Upper lobe of left lung (tissue), 6 donors: Measurements from ENCODE around the gene PFN3. TPM values are rescaled to one million over a fixed set of nuclear protein-coding genes. Genes with fewer than 3 reads are reported as not detected.
A peak's percentile ranks its signal among the peaks of the same experiment; 100 is the strongest.

Experiments used
- ATAC-seq, 2 donors: fragments of 200-7000 bp; cut with Tn5 transposase; one replicate each; pipeline ENCODE4 v1.9.1; 2022; ENCODE audit warnings: mild to moderate bottlenecking in 2 of 2, moderate library complexity in 2 of 2; ENCODE audit not compliant: low FRiP score in 2 of 2
- DNase-seq, 2 donors: peaks; one replicate each; pipeline ENCODE4 v3.0.0-alpha.2; 2019 to 2020
- H3K27ac ChIP-seq, 4 donors: fragments of 200-600 bp; sonication (generic); one replicate each; pipeline ENCODE4 v1.5.1; 2016 to 2019
- H3K27me3 ChIP-seq, 4 donors: fragments of 200-600 bp; sonication (generic); one replicate each; pipeline ENCODE4 v1.5.1; 2017 to 2019
- H3K36me3 ChIP-seq, 4 donors: fragments of 200-600 bp; sonication (generic); one replicate each; pipeline ENCODE4 v1.5.1; 2016 to 2019
- H3K4me1 ChIP-seq, 4 donors: fragments of 200-600 bp; sonication (generic); one replicate each; pipeline ENCODE4 v1.5.1; 2018 to 2019
- H3K4me3 ChIP-seq, 4 donors: fragments of 200-600 bp; sonication (generic); one replicate each; pipeline ENCODE4 v1.5.1; 2017 to 2019; ENCODE audit warnings: mild to moderate bottlenecking in 2 of 4, moderate library complexity in 1 of 4
- H3K9me3 ChIP-seq, 4 donors: fragments of 200-600 bp; sonication (generic); one replicate each; pipeline ENCODE4 v1.5.1; 2018 to 2019
- EP300 ChIP-seq, 4 donors: sonication (generic); formaldehyde crosslinking; IDR thresholded peaks; one replicate each; pipeline ENCODE4 v1.5.1; 2017; ENCODE audit warnings: antibody characterized with exemption in 4 of 4, control low read depth in 2 of 4
- POLR2A ChIP-seq, 4 donors: fragments of 450-650 bp; IDR thresholded peaks; one replicate each; pipeline ENCODE4 v1.5.1; 2016 to 2017; ENCODE audit warnings: antibody characterized with exemption in 4 of 4, mild to moderate bottlenecking in 2 of 4
- POLR2AphosphoS5 ChIP-seq, 2 donors: sonication (generic); formaldehyde crosslinking; IDR thresholded peaks; one replicate each; pipeline ENCODE4 v1.5.1; 2017; ENCODE audit warnings: antibody characterized with exemption in 2 of 2
- WGBS, 2 donors: methylation state at CpG; one replicate each; pipeline ENCODE4 v1.1.5; 2017 to 2018; 5-methylcytosine and 5-hydroxymethylcytosine counted together
- total RNA-seq, 6 donors: library from RNA; depleted of rRNA in 4 of 6; stranded (reverse); fragments of >200 nt in 4 of 6; gene quantifications; one replicate each; pipeline versions ENCODE4 v1.1.0 to v1.2.1, GENCODE V29; 2016 to 2021
- TF ChIP-seq, protein P1 (sequence below), 6 experiments: fragments of 450-650 bp in 4 of 6; fragments of 200-600 bp in 2 of 6; sonication (generic) in 2 of 6; IDR thresholded peaks; one replicate each; pipeline ENCODE4 v1.5.1; 2016 to 2019; ENCODE audit warnings: antibody characterized with exemption in 6 of 6
- donor health status: DM: no; HTN: no; CAD: no; lungs with moderate emphysema.
- donor health status: DM: no; HTN: yes; CAD: no; lungs with severe emphysema.

The PFN3 gene
- total RNA-seq, 6 donors from 2014 or later, result not detected

DNA sequence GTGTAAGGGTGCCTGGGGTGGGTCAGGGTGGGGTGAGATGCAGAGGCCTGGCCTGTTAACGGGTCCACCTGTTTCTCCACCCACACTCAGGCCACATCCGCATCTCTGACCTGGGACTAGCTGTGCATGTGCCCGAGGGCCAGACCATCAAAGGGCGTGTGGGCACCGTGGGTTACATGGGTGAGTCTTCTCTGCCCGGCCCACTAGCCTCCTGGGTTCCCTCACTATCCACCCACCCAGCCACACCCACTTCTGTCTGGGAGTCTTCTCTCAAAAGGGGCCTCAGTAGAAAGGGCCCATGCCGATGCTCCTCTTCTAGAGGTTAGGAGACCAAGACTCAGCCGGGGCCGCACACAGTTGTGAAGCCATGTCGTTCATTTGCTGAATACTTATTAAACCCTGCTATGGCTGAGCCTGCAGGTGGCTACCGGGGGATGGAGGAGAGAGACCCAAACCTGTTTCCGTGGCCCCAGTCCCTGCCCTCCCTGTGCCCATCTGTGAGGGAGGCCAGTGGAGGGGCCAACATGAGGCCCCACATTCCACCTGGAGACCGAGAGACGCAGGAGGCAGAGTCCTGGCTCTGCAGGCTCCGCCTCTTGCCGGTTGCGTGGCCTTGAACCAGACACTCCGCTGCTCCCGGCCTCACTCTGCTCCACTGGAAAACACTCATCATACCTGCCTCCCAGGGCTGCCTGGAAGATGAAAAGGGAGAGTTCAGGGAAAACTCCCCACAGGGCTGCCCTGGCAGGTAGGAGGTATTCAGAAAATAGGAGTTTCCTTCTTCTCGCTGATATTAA lies 34.7 kb upstream of the PFN3 start:
- H3K36me3 ChIP-seq, result peaks cover 25 to 97% (median 79%) of the 10 kb centered on the region in 4 donors
- no peak overlapping the region for H3K27ac ChIP-seq
- ATAC-seq, result no peak
- WGBS, 2 donors, result 93 to 100% methylated on average over 12 to 20 of the region's 20 CpGs
- no peak for DNase-seq
- TF ChIP-seq, protein P1, sequence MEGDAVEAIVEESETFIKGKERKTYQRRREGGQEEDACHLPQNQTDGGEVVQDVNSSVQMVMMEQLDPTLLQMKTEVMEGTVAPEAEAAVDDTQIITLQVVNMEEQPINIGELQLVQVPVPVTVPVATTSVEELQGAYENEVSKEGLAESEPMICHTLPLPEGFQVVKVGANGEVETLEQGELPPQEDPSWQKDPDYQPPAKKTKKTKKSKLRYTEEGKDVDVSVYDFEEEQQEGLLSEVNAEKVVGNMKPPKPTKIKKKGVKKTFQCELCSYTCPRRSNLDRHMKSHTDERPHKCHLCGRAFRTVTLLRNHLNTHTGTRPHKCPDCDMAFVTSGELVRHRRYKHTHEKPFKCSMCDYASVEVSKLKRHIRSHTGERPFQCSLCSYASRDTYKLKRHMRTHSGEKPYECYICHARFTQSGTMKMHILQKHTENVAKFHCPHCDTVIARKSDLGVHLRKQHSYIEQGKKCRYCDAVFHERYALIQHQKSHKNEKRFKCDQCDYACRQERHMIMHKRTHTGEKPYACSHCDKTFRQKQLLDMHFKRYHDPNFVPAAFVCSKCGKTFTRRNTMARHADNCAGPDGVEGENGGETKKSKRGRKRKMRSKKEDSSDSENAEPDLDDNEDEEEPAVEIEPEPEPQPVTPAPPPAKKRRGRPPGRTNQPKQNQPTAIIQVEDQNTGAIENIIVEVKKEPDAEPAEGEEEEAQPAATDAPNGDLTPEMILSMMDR (IDR thresholded peaks at IDR 0.05), result no peak
- no peak for TF ChIP-seq POLR2AphosphoS5 (IDR thresholded peaks at IDR 0.05)
- TF ChIP-seq POLR2A (IDR thresholded peaks at IDR 0.05), result no peak
- TF ChIP-seq EP300 (IDR thresholded peaks at IDR 0.05), result no peak
- H3K4me1 ChIP-seq, result peaks cover 16 to 34% (median 19%) of the 10 kb centered on the region in 4 donors
- no peak overlapping the region for H3K4me3 ChIP-seq
- no peaks in the 10 kb centered on the region for H3K27me3 ChIP-seq
- H3K9me3 ChIP-seq, result no peaks in the 10 kb centered on the region

- H3K9me3 ChIP-seq, result no peaks in the 10 kb centered on the region
- TF ChIP-seq EP300 (IDR thresholded peaks at IDR 0.05) (no peak), POLR2AphosphoS5 (IDR thresholded peaks at IDR 0.05) (no peak), POLR2A (IDR thresholded peaks at IDR 0.05) (no peak)
- TF ChIP-seq, protein P1 (IDR thresholded peaks at IDR 0.05), result no peak
- ATAC-seq, result no peak
- H3K27ac ChIP-seq, result no peak overlapping the region
- H3K4me3 ChIP-seq, result no peak overlapping the region
- no peaks in the 10 kb centered on the region for H3K27me3 ChIP-seq
- peaks cover 25 to 90% (median 79%) of the 10 kb centered on the region in 4 donors for H3K36me3 ChIP-seq
- no peak for DNase-seq
- peaks cover 21 to 41% (median 26%) of the 10 kb centered on the region in 4 donors for H3K4me1 ChIP-seq
- 80 to 95% methylated on average over 2 to 8 of the region's 8 CpGs for WGBS, 2 donors
These were observed 34.0 kb upstream of the PFN3 start for GRCh38 chr5:177434437-177434836.

- ATAC-seq (no peak), DNase-seq (peak in 1 of 2 donors; percentile 77)
- no peaks in the 10 kb centered on the region for H3K9me3 ChIP-seq
- peaks cover 27 to 48% (median 33%) of the 10 kb centered on the region in 4 donors for H3K4me1 ChIP-seq
- no peak overlapping the region for H3K27ac ChIP-seq
- peaks cover 25 to 85% (median 76%) of the 10 kb centered on the region in 4 donors for H3K36me3 ChIP-seq
- H3K27me3 ChIP-seq, result no peaks in the 10 kb centered on the region
- no peak overlapping the region for H3K4me3 ChIP-seq
- no peak for TF ChIP-seq POLR2A (IDR thresholded peaks at IDR 0.05)
- no peak for TF ChIP-seq POLR2AphosphoS5 (IDR thresholded peaks at IDR 0.05)
- no peak for TF ChIP-seq EP300 (IDR thresholded peaks at IDR 0.05)
- TF ChIP-seq, protein P1 (IDR thresholded peaks at IDR 0.05), result no peak
- 83 to 94% methylated on average over 10 to 29 of the region's 29 CpGs for WGBS, 2 donors
These were observed 33.3 kb upstream of the PFN3 start for GRCh38 chr5:177433658-177434217.

- peak overlapping the region in 3 of 4 donors; percentile 76 to 93 (median 90) for H3K27ac ChIP-seq
- no peaks in the 10 kb centered on the region for H3K27me3 ChIP-seq
- DNase-seq, result no peak
- H3K9me3 ChIP-seq, result no peaks in the 10 kb centered on the region
- H3K4me1 ChIP-seq, result peaks cover 34 to 55% (median 40%) of the 10 kb centered on the region in 4 donors
- 95 to 97% methylated on average over 15 to 24 of the region's 25 CpGs for whole genome bisulfite sequencing, 2 donors
- TF ChIP-seq POLR2A (IDR thresholded peaks at IDR 0.05) (no peak), EP300 (IDR thresholded peaks at IDR 0.05) (no peak), POLR2AphosphoS5 (IDR thresholded peaks at IDR 0.05) (no peak)
- TF ChIP-seq, protein P1 (IDR thresholded peaks at IDR 0.05), result no peak
- ATAC-seq, result no peak
- H3K36me3 ChIP-seq, result peaks cover 25 to 78% (median 74%) of the 10 kb centered on the region in 4 donors
- H3K4me3 ChIP-seq, result no peak overlapping the region
These were observed 32.6 kb upstream of the PFN3 start for GRCh38 chr5:177432839-177433657.
